Measurements from ENCODE around the gene SLC30A10.

SLC30A10 gene

DNA sequence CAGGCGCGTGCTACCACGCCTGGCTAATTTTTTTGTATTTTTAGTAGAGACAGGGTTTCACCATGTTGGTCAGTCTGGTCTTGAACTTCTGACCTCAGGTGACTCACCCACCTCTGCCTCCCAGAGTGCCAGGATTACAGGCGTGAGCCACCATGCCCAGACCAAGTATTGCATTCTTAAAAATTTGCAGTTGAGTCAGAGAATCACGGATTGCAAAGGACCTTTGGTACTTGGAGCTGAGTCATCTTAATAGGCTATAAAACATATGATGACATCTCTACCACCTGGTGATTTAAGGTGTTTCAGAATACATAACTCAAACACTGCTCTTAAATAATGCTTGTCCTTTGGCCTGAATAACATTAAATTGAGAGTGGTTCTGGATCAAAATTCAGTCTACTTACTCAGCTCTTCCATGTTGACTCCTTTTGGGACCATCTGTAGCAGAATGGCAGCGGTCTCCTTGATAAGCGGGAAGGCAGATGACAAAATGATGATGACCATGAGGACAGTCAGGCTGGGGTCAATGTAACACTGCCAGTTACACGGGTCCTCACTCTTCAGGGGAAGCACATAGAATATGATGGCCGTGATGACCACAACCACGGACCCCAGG, 10.4 kb downstream of the SLC30A10 start:
- H3K36me3 ChIP-seq (replicated peaks; ENCODE audit: insufficient read depth, low read length): no peaks in the 10 kb centered on the region
- H3K79me2 ChIP-seq (ENCODE audit: low read length): no peaks in the 10 kb centered on the region
- no peaks in the 10 kb centered on the region for H3K27me3 ChIP-seq (replicated peaks; ENCODE audit: insufficient read depth, low read length)
- TF ChIP-seq EZH2phosphoT487 (IDR thresholded peaks at IDR 0.05; ENCODE audit: low read length) (no peak), EZH2 (optimal IDR thresholded peaks at IDR 0.05; ENCODE audit: low read depth, low read length) (no peak), CTCF (IDR thresholded peaks at IDR 0.05; ENCODE audit: low read length) (no peak)
- H3K9ac ChIP-seq (ENCODE audit: low read length): no peak overlapping the region
- no peak overlapping the region for H3K27ac ChIP-seq (ENCODE audit: low read length)
- H3K4me1 ChIP-seq (ENCODE audit: low read length): no peaks in the 10 kb centered on the region
- H4K20me1 ChIP-seq (ENCODE audit: insufficient read depth, low read length): no peaks in the 10 kb centered on the region
- no peaks in the 10 kb centered on the region for H3K9me3 ChIP-seq (replicated peaks; ENCODE audit: insufficient read depth, low read length)
- no peaks in the 10 kb centered on the region for H3K9me2 ChIP-seq (replicated peaks; ENCODE audit: insufficient read depth, low read length)
- no peak overlapping the region for H3K4me3 ChIP-seq (ENCODE audit: low read length)
- no peak for DNase-seq
- no peaks in the 10 kb centered on the region for H3F3A ChIP-seq (ENCODE audit: insufficient read depth, low read length)
- no peak overlapping the region for H3K4me2 ChIP-seq (ENCODE audit: low read depth, low read length)
- no peak overlapping the region for H2AFZ ChIP-seq (ENCODE audit: low read length)

GRCh38 chr1:219917281-219917680, 11.1 kb downstream of the SLC30A10 start:
- Histone ChIP-seq H3K27me3 (replicated peaks; ENCODE audit: insufficient read depth, low read length) (no peaks in the 10 kb centered on the region), H3K4me2 (ENCODE audit: low read depth, low read length) (no peak overlapping the region), H3K9me3 (replicated peaks; ENCODE audit: insufficient read depth, low read length) (no peaks in the 10 kb centered on the region), H4K20me1 (ENCODE audit: insufficient read depth, low read length) (no peaks in the 10 kb centered on the region), H3K9me2 (replicated peaks; ENCODE audit: insufficient read depth, low read length) (no peaks in the 10 kb centered on the region), H3K36me3 (replicated peaks; ENCODE audit: insufficient read depth, low read length) (no peaks in the 10 kb centered on the region), H3K79me2 (ENCODE audit: low read length) (no peaks in the 10 kb centered on the region), H3K27ac (ENCODE audit: low read length) (no peak overlapping the region), H3K4me3 (ENCODE audit: low read length) (no peak overlapping the region), H3K4me1 (ENCODE audit: low read length) (no peaks in the 10 kb centered on the region), H3K9ac (ENCODE audit: low read length) (no peak overlapping the region), H2AFZ (ENCODE audit: low read length) (no peak overlapping the region), H3F3A (ENCODE audit: insufficient read depth, low read length) (no peaks in the 10 kb centered on the region)
- DNase-seq: no peak
- TF ChIP-seq EZH2phosphoT487 (IDR thresholded peaks at IDR 0.05; ENCODE audit: low read length) (no peak), EZH2 (optimal IDR thresholded peaks at IDR 0.05; ENCODE audit: low read depth, low read length) (no peak), CTCF (IDR thresholded peaks at IDR 0.05; ENCODE audit: low read length) (no peak)

DNA sequence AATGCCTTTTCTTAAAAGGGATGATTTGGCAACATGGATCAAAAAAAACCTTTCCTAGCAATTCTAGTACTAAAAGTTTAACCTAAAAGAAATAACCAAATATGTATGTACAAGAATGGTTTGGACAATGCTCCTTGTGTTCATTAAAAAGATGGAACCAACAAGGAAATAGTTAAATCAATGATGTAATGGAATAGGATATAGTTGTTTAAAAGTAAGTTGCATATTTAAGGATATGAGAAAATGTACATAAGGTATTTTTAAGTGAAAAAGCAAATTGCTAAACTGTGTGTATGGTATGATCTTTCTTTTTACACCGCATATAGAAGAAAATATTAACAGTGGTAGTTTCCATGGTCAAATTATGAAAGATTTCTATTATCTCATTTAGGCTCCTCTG, 12.1 kb downstream of the SLC30A10 start:
- Histone ChIP-seq H3K9me2 (replicated peaks; ENCODE audit: insufficient read depth, low read length) (no peaks in the 10 kb centered on the region), H3F3A (ENCODE audit: insufficient read depth, low read length) (no peaks in the 10 kb centered on the region), H3K4me3 (ENCODE audit: low read length) (no peak overlapping the region)

More for the DNA sequence above, 12.1 kb downstream of the SLC30A10 start:
- Histone ChIP-seq H3K27me3 (replicated peaks; ENCODE audit: insufficient read depth, low read length) (no peaks in the 10 kb centered on the region), H4K20me1 (ENCODE audit: insufficient read depth, low read length) (no peaks in the 10 kb centered on the region), H3K79me2 (ENCODE audit: low read length) (no peaks in the 10 kb centered on the region), H3K9ac (ENCODE audit: low read length) (no peak overlapping the region), H3K4me1 (ENCODE audit: low read length) (no peaks in the 10 kb centered on the region), H3K36me3 (replicated peaks; ENCODE audit: insufficient read depth, low read length) (no peaks in the 10 kb centered on the region), H3K27ac (ENCODE audit: low read length) (no peak overlapping the region), H3K9me3 (replicated peaks; ENCODE audit: insufficient read depth, low read length) (no peaks in the 10 kb centered on the region), H2AFZ (ENCODE audit: low read length) (no peak overlapping the region), H3K4me2 (ENCODE audit: low read depth, low read length) (no peak overlapping the region)
- no peak for DNase-seq
- TF ChIP-seq EZH2 (optimal IDR thresholded peaks at IDR 0.05; ENCODE audit: low read depth, low read length) (no peak), EZH2phosphoT487 (IDR thresholded peaks at IDR 0.05; ENCODE audit: low read length) (no peak), CTCF (IDR thresholded peaks at IDR 0.05; ENCODE audit: low read length) (no peak)

Data from MM.1S (cell line).